PC-3 (cell line): Measurements from ENCODE around the gene SYNCRIP. TPM values are rescaled to one million over a fixed set of nuclear protein-coding genes. Genes with fewer than 3 reads are reported as not detected.
A peak's percentile ranks its signal among the peaks of the same experiment; 100 is the strongest.

ENCODE experiments used
- ATAC-seq: fragments of 200-7000 bp; cut with Tn5 transposase; 2 replicates; pipeline ENCODE4 v1.9.1; 2020; ENCODE audit warnings: mild to moderate bottlenecking, moderate library complexity
- BruUV-seq: library from RNA; stranded (reverse); fragments of 400-500 nt; replicated peaks from 2 replicates; lab custom pipeline; 2021; lab: Mats Ljungman, UMichigan
- CTCF ChIA-PET: fragments of 300-600 bp; sonication (Branson Sonifier 250); formaldehyde crosslinking; loops from one replicate; lab custom pipeline; 2022; ENCODE audit warnings: antibody characterized with exemption; lab: Charles Lee
- POLR2A ChIA-PET: fragments of 300-600 bp; sonication (Branson Sonifier 250); formaldehyde crosslinking; loops from one replicate; lab custom pipeline; 2022; ENCODE audit warnings: antibody characterized with exemption; ENCODE audit not compliant: unreplicated experiment; lab: Charles Lee
- DNase-seq: peaks from one replicate; pipeline ENCODE4 v3.0.0-alpha.2; 2015
- H2AFZ ChIP-seq: fragments of 300-600 bp; sonication (generic); 2 replicates; pipeline ENCODE4 v1.6.0; 2016; ENCODE audit warnings: antibody characterized with exemption, low read length
- H3F3A ChIP-seq: fragments of 300-600 bp; sonication (generic); one replicate; pipeline ENCODE4 v1.6.0; 2017; ENCODE audit warnings: antibody characterized with exemption, low read length, control low read depth, mild to moderate bottlenecking; ENCODE audit not compliant: unreplicated experiment
- H3K27ac ChIP-seq: fragments of 300-600 bp; sonication (generic); 2 replicates; pipeline ENCODE4 v1.5.1; 2016; ENCODE audit warnings: mild to moderate bottlenecking, low read length
- H3K27me3 ChIP-seq: fragments of 300-600 bp; sonication (generic); 2 replicates; pipeline ENCODE4 v1.6.1; 2016; ENCODE audit warnings: low read length, mixed read lengths
- H3K36me3 ChIP-seq: fragments of 300-600 bp; sonication (generic); 2 replicates; pipeline ENCODE4 v1.6.1; 2016; ENCODE audit warnings: low read depth, mixed run types, low read length, mixed read lengths
- H3K4me1 ChIP-seq: fragments of 300-600 bp; sonication (generic); 2 replicates; pipeline ENCODE4 v1.5.1; 2016; ENCODE audit warnings: low read length; ENCODE audit not compliant: insufficient read depth
- H3K4me2 ChIP-seq: fragments of 300-600 bp; sonication (generic); 2 replicates; pipeline ENCODE4 v1.6.0; 2016; ENCODE audit warnings: low read length
- H3K4me3 ChIP-seq: fragments of 300-600 bp; sonication (generic); 2 replicates; pipeline ENCODE4 v1.5.1; 2016; ENCODE audit warnings: mild to moderate bottlenecking, low read length, mixed read lengths
- H3K79me2 ChIP-seq: fragments of 300-600 bp; sonication (generic); 2 replicates; pipeline ENCODE4 v1.6.1; 2017; ENCODE audit warnings: low read length, mixed read lengths
- H3K9ac ChIP-seq: fragments of 300-600 bp; sonication (generic); 2 replicates; pipeline ENCODE4 v1.6.0; 2016; ENCODE audit warnings: mild to moderate bottlenecking, low read length
- H3K9me2 ChIP-seq: fragments of 300-600 bp; sonication (generic); replicated peaks from 2 replicates; pipeline ENCODE4 v1.6.1; 2016; ENCODE audit warnings: mixed run types, low read length, mixed read lengths
- H3K9me3 ChIP-seq: fragments of 300-600 bp; sonication (generic); 2 replicates; pipeline ENCODE4 v1.6.1; 2016; ENCODE audit warnings: low read length, mixed read lengths
- H4K20me1 ChIP-seq: fragments of 300-600 bp; sonication (generic); 2 replicates; pipeline ENCODE4 v1.6.1; 2016; ENCODE audit warnings: low read length, mixed read lengths
- EZH2 ChIP-seq: fragments of 300-600 bp; sonication (generic); IDR thresholded peaks from one replicate; pipeline ENCODE4 v1.6.1; 2017; ENCODE audit warnings: antibody characterized with exemption, mild to moderate bottlenecking, low read length; ENCODE audit not compliant: unreplicated experiment
- EZH2phosphoT487 ChIP-seq: fragments of 300-600 bp; sonication (generic); IDR thresholded peaks from 2 replicates; pipeline ENCODE4 v1.6.1; 2018; ENCODE audit warnings: mild to moderate bottlenecking, antibody characterized with exemption, low read length, borderline replicate concordance
- intact Hi-C: fragments of 100-400 bp; cut with micrococcal nuclease; formaldehyde crosslinking; loops from 2 replicates; pipeline ENCODE4 v1.9.0; 2023
- total RNA-seq: library from RNA; depleted of rRNA; stranded (reverse); fragments of >200 nt; gene quantifications from 2 replicates; pipeline ENCODE4 v1.2.3, GENCODE V29; 2014
- TF ChIP-seq, protein P1 (sequence below): fragments of 300-600 bp; sonication (generic); conservative IDR thresholded peaks from 2 replicates; pipeline ENCODE4 v1.5.1; 2017; ENCODE audit warnings: antibody characterized with exemption, low read depth, mild to moderate bottlenecking, low read length

Gene SYNCRIP
- total RNA-seq, 1 experiment from 2014 or later: 63.8 TPM

DNA sequence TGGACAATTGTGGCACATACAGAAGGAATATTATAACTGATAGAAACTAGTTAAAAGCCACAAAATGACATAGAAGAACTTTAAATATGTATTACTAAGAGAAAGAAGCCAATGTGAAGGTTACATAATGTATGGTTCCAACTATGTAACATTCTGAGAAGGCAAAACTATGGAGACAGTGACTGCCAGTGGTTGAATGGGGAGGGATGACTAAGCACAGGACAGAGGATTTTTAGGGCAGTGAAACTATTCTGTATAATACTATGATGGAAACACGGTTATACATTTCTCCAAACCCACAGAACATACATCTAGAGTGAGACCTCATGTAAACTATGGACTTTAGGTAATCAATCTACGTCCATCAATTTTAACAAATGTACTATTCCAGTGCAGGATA lies 22.4 kb downstream of the SYNCRIP start:
- H3K4me3 ChIP-seq: no peak overlapping the region
- no peaks in the 10 kb centered on the region for H3F3A ChIP-seq
- no peaks in the 10 kb centered on the region for H3K9me3 ChIP-seq
- ATAC-seq (no peak), DNase-seq (no peak)
- POLR2A ChIA-PET: no interaction called here
- no peaks in the 10 kb centered on the region for H3K27me3 ChIP-seq
- H4K20me1 ChIP-seq: peaks cover 39% of the 10 kb centered on the region
- H3K4me1 ChIP-seq: no peaks in the 10 kb centered on the region
- no peaks in the 10 kb centered on the region for H3K9me2 ChIP-seq
- peaks cover 91% of the 10 kb centered on the region for H3K36me3 ChIP-seq
- H3K9ac ChIP-seq: no peak overlapping the region
- BruUV-seq: no TSS peak
- CTCF ChIA-PET: no interaction called here
- H3K79me2 ChIP-seq: peaks cover 82% of the 10 kb centered on the region
- H3K4me2 ChIP-seq: no peak overlapping the region
- H2AFZ ChIP-seq: no peak overlapping the region
- H3K27ac ChIP-seq: no peak overlapping the region
- no peak for TF ChIP-seq EZH2phosphoT487
- intact Hi-C loops: no loop called here

DNA sequence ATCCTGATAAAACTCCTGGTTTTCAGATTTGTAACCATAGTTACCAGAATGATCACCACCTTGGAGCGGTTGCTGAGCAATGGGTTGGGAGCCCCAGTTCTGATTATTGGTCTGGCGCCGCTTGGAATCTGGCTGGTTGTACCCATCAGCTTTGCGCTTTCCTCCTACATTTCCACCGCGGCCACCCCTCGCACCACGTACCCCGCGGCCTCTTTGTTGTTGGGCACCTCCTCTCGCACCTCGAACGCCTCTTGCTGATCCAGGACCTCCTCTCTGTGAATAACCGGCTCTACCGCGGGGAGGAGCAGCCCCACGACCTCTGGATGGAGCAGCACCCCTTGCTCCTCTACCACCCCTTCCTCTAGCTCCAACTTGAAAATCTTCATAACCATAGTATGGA lies 27.9 kb downstream of the SYNCRIP start:
- Histone ChIP-seq H3K4me1 (no peaks in the 10 kb centered on the region), H3K9ac (no peak overlapping the region), H3K79me2 (peaks cover 46% of the 10 kb centered on the region), H3K27ac (no peak overlapping the region), H3F3A (peaks cover 5% of the 10 kb centered on the region), H4K20me1 (0 out of 2 replicates have a peak, but pooled peaks cover 27% of the 10 kb centered on the region), H3K4me3 (no peak overlapping the region), H3K9me3 (no peaks in the 10 kb centered on the region), H2AFZ (no peak overlapping the region), H3K36me3 (peaks cover 87% of the 10 kb centered on the region), H3K9me2 (no peaks in the 10 kb centered on the region), H3K27me3 (no peaks in the 10 kb centered on the region), H3K4me2 (no peak overlapping the region)
- DNase-seq (no peak), ATAC-seq (no peak)
- intact Hi-C loops: no loop called here
- CTCF ChIA-PET: no interaction called here
- TF ChIP-seq, protein P1, sequence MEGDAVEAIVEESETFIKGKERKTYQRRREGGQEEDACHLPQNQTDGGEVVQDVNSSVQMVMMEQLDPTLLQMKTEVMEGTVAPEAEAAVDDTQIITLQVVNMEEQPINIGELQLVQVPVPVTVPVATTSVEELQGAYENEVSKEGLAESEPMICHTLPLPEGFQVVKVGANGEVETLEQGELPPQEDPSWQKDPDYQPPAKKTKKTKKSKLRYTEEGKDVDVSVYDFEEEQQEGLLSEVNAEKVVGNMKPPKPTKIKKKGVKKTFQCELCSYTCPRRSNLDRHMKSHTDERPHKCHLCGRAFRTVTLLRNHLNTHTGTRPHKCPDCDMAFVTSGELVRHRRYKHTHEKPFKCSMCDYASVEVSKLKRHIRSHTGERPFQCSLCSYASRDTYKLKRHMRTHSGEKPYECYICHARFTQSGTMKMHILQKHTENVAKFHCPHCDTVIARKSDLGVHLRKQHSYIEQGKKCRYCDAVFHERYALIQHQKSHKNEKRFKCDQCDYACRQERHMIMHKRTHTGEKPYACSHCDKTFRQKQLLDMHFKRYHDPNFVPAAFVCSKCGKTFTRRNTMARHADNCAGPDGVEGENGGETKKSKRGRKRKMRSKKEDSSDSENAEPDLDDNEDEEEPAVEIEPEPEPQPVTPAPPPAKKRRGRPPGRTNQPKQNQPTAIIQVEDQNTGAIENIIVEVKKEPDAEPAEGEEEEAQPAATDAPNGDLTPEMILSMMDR: no peak
- TF ChIP-seq EZH2 (no peak), EZH2phosphoT487 (no peak)
- BruUV-seq: TSS peak; percentile 6
- POLR2A ChIA-PET: no interaction called here

DNA sequence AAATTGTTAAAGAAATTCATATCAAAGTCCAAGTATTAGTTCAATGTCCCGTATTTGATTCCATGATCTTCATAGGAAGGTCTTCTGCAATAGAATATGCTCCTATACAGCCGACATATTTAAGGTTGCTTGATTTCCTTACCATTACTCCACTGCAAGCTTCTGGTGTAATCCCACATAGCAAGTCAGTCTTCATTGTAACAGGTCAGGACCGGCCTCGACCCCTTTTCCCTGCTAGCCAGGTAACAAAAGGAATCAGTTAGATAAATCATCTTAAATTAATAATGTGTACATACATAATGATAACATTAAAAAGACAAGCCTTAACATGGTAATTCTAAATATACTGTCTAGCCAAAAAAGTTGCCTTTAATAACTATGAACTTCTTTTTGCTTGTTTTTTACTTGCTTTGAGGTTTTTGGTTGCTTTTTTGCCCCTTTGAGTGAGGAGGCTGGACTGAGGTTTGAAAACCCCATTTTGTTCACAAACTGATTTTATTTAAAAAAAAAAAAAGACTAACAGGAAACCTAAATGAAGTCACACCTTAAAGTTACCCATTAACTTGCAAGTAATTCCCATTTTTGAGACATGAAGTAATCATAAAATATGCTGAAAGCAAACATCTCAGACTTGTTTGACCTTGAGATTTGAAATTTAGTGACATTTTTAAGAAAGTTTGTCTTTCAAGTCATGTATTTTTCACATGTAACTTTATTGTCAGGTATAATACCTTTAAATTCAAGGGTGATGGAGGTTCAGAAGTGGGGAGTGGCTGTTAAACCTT lies 29.8 kb downstream of the SYNCRIP start:
- Histone ChIP-seq H3K79me2 (peaks cover 32% of the 10 kb centered on the region; the same call in 1 of the 2 replicates), H3K4me1 (no peaks in the 10 kb centered on the region), H3F3A (peaks cover 5% of the 10 kb centered on the region), H3K36me3 (peaks cover 85% of the 10 kb centered on the region), H2AFZ (no peak overlapping the region), H3K27ac (no peak overlapping the region), H4K20me1 (0 out of 2 replicates have a peak, but pooled peaks cover 25% of the 10 kb centered on the region), H3K4me2 (no peak overlapping the region), H3K9me3 (no peaks in the 10 kb centered on the region), H3K9ac (no peak overlapping the region), H3K27me3 (no peaks in the 10 kb centered on the region), H3K4me3 (no peak overlapping the region), H3K9me2 (no peaks in the 10 kb centered on the region)
- no TSS peak for BruUV-seq
- no peak for ATAC-seq
- POLR2A ChIA-PET: no interaction called here
- intact Hi-C loops: no loop called here
- DNase-seq: no peak
- CTCF ChIA-PET: no interaction called here
- no peak for TF ChIP-seq EZH2
- TF ChIP-seq, protein P1: no peak
- TF ChIP-seq EZH2phosphoT487: no peak
